OCI-M1 (cell line): ENCODE measurements around the gene ATXN1.

Source experiments
- DNase-seq: peaks from one replicate; lab custom pipeline; 2025; lab: John Stamatoyannopoulos, UW

ATXN1 gene

GRCh38 chr6:16743664-16744210 is 17.5 kb downstream of the ATXN1 start:
- DNase-seq, result no peak

GRCh38 chr6:16742116-16742515 is 19.1 kb downstream of the ATXN1 start:
- no peak for DNase-seq

GRCh38 chr6:16741112-16742016 is 19.9 kb downstream of the ATXN1 start:
- DNase-seq, result peak; percentile 69

- DNase-seq, result no peak
Measured at GRCh38 chr6:16740097-16740496, 21.2 kb downstream of the ATXN1 start.

GRCh38 chr6:16739329-16739801 is 21.9 kb downstream of the ATXN1 start:
- no peak for DNase-seq

- DNase-seq, result no peak
Measured at GRCh38 chr6:16737925-16738324, 23.3 kb downstream of the ATXN1 start.

GRCh38 chr6:16736856-16737775 is 24.1 kb downstream of the ATXN1 start:
- DNase-seq, result no peak

- DNase-seq, result no peak
Measured at GRCh38 chr6:16735014-16735413, 26.2 kb downstream of the ATXN1 start.

- no peak for DNase-seq
Measured at GRCh38 chr6:16733085-16733484, 28.2 kb downstream of the ATXN1 start.

GRCh38 chr6:16731478-16732051 is 29.7 kb downstream of the ATXN1 start:
- DNase-seq, result no peak

- DNase-seq, result no peak
Measured at GRCh38 chr6:16730738-16731477, 30.4 kb downstream of the ATXN1 start.

- no peak for DNase-seq
Measured at GRCh38 chr6:16729744-16730143, 31.5 kb downstream of the ATXN1 start.

GRCh38 chr6:16729183-16729691 is 32.0 kb downstream of the ATXN1 start:
- DNase-seq, result peak; percentile 24

- no peak for DNase-seq
Measured at GRCh38 chr6:16728513-16729182, 32.6 kb downstream of the ATXN1 start.

- peak; percentile 29 for DNase-seq
Measured at GRCh38 chr6:16727996-16728395, 33.3 kb downstream of the ATXN1 start.

GRCh38 chr6:16725145-16725864 is 36.0 kb downstream of the ATXN1 start:
- DNase-seq, result no peak

GRCh38 chr6:16723826-16724225 is 37.4 kb downstream of the ATXN1 start:
- DNase-seq, result no peak

- no peak for DNase-seq
Measured at GRCh38 chr6:16723402-16723801, 37.9 kb downstream of the ATXN1 start.

GRCh38 chr6:16722630-16723029 is 38.6 kb downstream of the ATXN1 start:
- no peak for DNase-seq

GRCh38 chr6:16721977-16722376 is 39.3 kb downstream of the ATXN1 start:
- DNase-seq, result no peak
